Muscle layer of duodenum (tissue), 2 donors: ENCODE data around the gene B4GALT5.

Source experiments
- H3K27ac ChIP-seq: one replicate; pipeline ENCODE4 v1.7.0; 2013; ENCODE audit warnings: mild to moderate bottlenecking, low read length
- H3K27me3 ChIP-seq: one replicate; pipeline ENCODE4 v1.7.0; 2013; ENCODE audit warnings: low read depth, mild to moderate bottlenecking, control low read depth, low read length
- H3K36me3 ChIP-seq, 2 donors: one replicate each; pipeline ENCODE4 v1.7.0; 2013; ENCODE audit warnings: low read length in 2 of 2, control low read depth in 1 of 2, mild to moderate bottlenecking in 1 of 2; ENCODE audit not compliant: insufficient read depth in 2 of 2, control insufficient read depth in 1 of 2
- H3K4me1 ChIP-seq, 2 donors: one replicate each; pipeline ENCODE4 v1.7.0; 2013; ENCODE audit warnings: low read length in 2 of 2, mild to moderate bottlenecking in 2 of 2, control low read depth in 1 of 2, moderate library complexity in 1 of 2; ENCODE audit not compliant: insufficient read depth in 2 of 2, control insufficient read depth in 1 of 2
- H3K4me3 ChIP-seq, 2 donors: one replicate each; pipeline ENCODE4 v1.7.0; 2013; ENCODE audit warnings: low read length in 2 of 2, low read depth in 1 of 2, mild to moderate bottlenecking in 1 of 2
- H3K9me3 ChIP-seq, 2 donors: one replicate each; pipeline ENCODE4 v1.7.0; 2013; ENCODE audit warnings: low read length in 2 of 2, control low read depth in 1 of 2, mild to moderate bottlenecking in 1 of 2; ENCODE audit not compliant: control insufficient read depth in 1 of 2
- donor health status: healthy.

The B4GALT5 gene

GRCh38 chr20:49685809-49686208, 27.9 kb downstream of the B4GALT5 start:
- Histone ChIP-seq H3K27ac (no peak overlapping the region), H3K4me1 (peaks cover 20 to 53% of the 10 kb centered on the region in 2 donors), H3K27me3 (no peaks in the 10 kb centered on the region), H3K36me3 (no peaks in the 10 kb centered on the region), H3K4me3 (no peak overlapping the region), H3K9me3 (no peaks in the 10 kb centered on the region)

DNA sequence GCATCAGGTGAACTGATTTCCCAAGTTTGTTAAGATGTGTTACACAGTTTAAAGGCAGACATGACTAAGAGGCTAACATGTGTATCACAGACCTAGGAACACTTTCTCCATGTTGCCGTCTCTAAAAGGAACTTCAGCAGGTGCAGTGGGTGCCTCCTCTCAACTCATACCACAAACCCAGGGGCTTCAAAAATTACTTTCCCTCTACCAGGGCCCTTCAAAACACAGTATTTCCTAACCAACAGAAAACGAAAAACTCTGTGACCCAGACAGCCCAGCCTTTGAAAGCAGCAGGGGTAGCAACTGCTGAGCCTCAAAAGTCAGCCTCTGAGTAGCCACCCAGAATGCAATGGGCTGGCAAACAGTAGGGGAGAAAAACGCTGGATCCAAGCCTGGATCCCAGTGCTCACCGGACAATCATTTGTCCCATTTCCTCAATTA, 28.5 kb downstream of the B4GALT5 start:
- no peaks in the 10 kb centered on the region for H3K9me3 ChIP-seq
- H3K27me3 ChIP-seq = no peaks in the 10 kb centered on the region
- no peak overlapping the region for H3K4me3 ChIP-seq
- peak overlapping the region; percentile 42 for H3K27ac ChIP-seq
- no peaks in the 10 kb centered on the region for H3K36me3 ChIP-seq
- H3K4me1 ChIP-seq = peaks cover 20 to 55% of the 10 kb centered on the region in 2 donors

GRCh38 chr20:49684335-49684997, 29.2 kb downstream of the B4GALT5 start:
- Histone ChIP-seq H3K27ac (peak overlapping the region; percentile 42), H3K36me3 (no peaks in the 10 kb centered on the region), H3K9me3 (no peaks in the 10 kb centered on the region), H3K4me3 (no peak overlapping the region), H3K4me1 (peaks cover 20 to 60% of the 10 kb centered on the region in 2 donors), H3K27me3 (no peaks in the 10 kb centered on the region)

GRCh38 chr20:49682798-49683197, 30.9 kb downstream of the B4GALT5 start:
- no peaks in the 10 kb centered on the region for H3K9me3 ChIP-seq
- H3K27ac ChIP-seq = no peak overlapping the region
- no peaks in the 10 kb centered on the region for H3K36me3 ChIP-seq
- no peak overlapping the region for H3K4me3 ChIP-seq
- no peaks in the 10 kb centered on the region for H3K27me3 ChIP-seq
- peaks cover 33 to 62% of the 10 kb centered on the region in 2 donors for H3K4me1 ChIP-seq

- Histone ChIP-seq H3K4me3 (no peak overlapping the region), H3K9me3 (no peaks in the 10 kb centered on the region), H3K27me3 (no peaks in the 10 kb centered on the region), H3K36me3 (no peaks in the 10 kb centered on the region), H3K27ac (no peak overlapping the region), H3K4me1 (peaks cover 37 to 62% of the 10 kb centered on the region in 2 donors)
Observed at GRCh38 chr20:49682278-49682677, 31.4 kb downstream of the B4GALT5 start.

DNA sequence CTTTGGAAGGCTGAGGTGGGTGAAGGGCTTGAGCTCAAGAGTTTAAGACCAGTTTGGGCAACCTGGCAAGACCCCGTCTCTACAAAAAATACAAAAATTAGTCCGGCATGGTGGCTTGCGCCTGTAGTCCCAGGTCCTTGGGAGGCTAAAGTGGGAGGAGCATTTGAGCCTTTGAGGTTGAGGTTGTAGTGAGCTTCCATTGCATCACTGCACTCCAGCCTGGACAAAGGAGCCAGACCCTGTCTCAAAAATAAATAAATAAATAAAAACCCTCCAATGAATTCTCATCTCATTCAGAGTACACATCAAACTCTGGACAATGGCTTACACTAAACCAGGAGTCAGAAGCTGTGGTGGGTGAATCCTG, 31.8 kb downstream of the B4GALT5 start:
- H3K4me1 ChIP-seq = peaks cover 42 to 63% of the 10 kb centered on the region in 2 donors
- H3K27ac ChIP-seq = no peak overlapping the region
- H3K4me3 ChIP-seq = no peak overlapping the region
- no peaks in the 10 kb centered on the region for H3K27me3 ChIP-seq
- H3K36me3 ChIP-seq = no peaks in the 10 kb centered on the region
- H3K9me3 ChIP-seq = no peaks in the 10 kb centered on the region

DNA sequence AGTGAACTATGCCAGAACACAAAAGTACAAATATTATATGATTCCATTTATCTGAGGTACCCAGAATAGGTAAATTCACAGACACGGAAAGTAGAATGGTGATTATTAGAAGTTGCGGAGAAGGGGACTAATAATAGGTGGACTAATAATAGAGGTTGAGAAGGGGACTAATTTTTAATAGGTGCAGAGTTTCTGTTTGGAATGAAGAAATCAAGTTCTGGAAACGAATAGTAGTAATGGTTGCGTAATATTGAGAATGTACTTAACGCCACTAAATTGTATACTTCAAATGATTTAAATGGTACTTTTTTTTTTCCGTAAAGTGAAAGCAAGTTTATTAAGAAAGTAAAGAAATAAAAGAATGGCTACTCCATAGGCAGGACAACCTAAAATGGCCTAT, 33.2 kb downstream of the B4GALT5 start:
- Histone ChIP-seq H3K27ac (no peak overlapping the region), H3K4me1 (peaks cover 47 to 55% of the 10 kb centered on the region in 2 donors), H3K9me3 (no peaks in the 10 kb centered on the region), H3K36me3 (no peaks in the 10 kb centered on the region), H3K4me3 (no peak overlapping the region), H3K27me3 (no peaks in the 10 kb centered on the region)

DNA sequence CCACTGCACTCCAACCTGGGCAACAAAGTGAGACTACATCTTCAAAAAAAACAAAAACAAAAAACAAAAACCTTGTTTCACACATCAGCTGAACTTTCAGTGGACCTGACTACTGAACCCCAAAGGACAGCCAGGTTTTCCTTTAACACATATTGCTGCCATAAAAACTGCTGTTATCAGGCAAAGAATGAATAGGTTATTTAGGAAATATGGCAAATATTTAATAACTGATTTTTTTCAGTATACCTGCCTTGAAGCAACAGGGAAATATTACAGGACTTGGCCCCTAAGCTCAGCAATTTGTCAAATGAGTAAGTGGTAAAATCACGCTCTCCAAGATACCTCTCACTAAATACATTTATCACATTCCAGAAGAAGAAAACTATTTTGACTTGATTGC, 34.0 kb downstream of the B4GALT5 start:
- H3K4me3 ChIP-seq = no peak overlapping the region
- H3K9me3 ChIP-seq = no peaks in the 10 kb centered on the region
- H3K36me3 ChIP-seq = no peaks in the 10 kb centered on the region
- H3K4me1 ChIP-seq = peaks cover 46 to 56% of the 10 kb centered on the region in 2 donors
- H3K27me3 ChIP-seq = no peaks in the 10 kb centered on the region
- H3K27ac ChIP-seq = peak overlapping the region; percentile 81

DNA sequence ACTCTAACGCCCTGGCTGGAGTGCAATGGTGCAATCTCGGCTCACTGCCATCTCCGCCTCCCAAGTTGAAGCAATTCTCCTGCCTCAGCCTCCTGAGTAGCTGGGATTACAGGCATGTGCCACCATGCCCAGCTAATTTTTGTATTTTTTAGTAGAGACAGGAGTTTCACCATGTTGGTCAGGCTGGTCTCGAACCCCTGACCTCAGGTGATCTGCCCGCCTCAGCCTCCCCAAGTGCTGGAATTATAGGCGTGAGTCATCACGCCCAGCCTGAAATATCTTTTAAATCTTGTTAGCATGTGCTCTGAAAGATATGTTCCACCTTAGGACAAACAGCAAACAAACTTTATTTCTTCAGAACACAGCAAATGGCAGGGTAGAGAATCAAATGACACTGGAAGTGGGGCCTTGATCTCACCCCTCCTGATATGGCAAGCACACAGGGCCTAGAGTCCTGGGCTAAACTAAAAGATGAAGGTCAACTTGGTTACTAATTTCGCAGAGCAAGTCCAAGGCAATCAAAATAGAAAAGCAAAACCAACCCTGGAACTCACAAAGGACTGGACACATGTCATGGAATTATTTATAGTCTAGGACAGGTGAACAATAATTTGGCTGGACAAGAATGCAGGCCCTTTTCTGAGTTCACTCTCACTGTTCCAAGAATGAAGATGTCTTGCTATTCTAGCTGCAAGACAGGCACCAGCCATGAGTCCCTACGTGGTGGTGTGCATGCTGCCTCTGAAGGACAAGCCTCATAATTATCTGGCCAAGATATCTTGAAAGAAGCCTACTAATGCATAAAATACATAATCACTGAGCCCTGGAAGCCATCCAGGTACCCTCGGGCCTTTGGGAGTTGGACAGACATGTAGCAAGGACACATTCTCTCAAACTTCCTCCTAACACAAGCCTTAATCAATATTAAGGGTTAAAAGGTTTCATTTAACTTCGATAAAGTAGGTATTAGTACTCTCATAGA, 35.6 kb downstream of the B4GALT5 start:
- H3K27me3 ChIP-seq = no peaks in the 10 kb centered on the region
- H3K4me1 ChIP-seq = peaks cover 43 to 65% of the 10 kb centered on the region in 2 donors
- no peaks in the 10 kb centered on the region for H3K9me3 ChIP-seq
- no peak overlapping the region for H3K4me3 ChIP-seq
- peak overlapping the region; percentile 81 for H3K27ac ChIP-seq
- no peaks in the 10 kb centered on the region for H3K36me3 ChIP-seq

- no peak overlapping the region for H3K4me3 ChIP-seq
- peaks cover 50 to 70% of the 10 kb centered on the region in 2 donors for H3K4me1 ChIP-seq
- no peaks in the 10 kb centered on the region for H3K36me3 ChIP-seq
- peak overlapping the region; percentile 79 for H3K27ac ChIP-seq
- H3K9me3 ChIP-seq = no peaks in the 10 kb centered on the region
- no peaks in the 10 kb centered on the region for H3K27me3 ChIP-seq
Observed at GRCh38 chr20:49676581-49677291, 36.9 kb downstream of the B4GALT5 start.
